WTC11 (cell line): ENCODE results near the gene NCKAP5L.

ENCODE experiments used
- ATF1 ChIP-seq: sonication (generic); formaldehyde crosslinking; IDR thresholded peaks from 2 replicates; pipeline ENCODE4 v1.8.1; 2023; ENCODE audit warnings: mild to moderate bottlenecking, moderate library complexity, missing genetic modification reagents
- ATF3 ChIP-seq: sonication (generic); formaldehyde crosslinking; conservative IDR thresholded peaks from 2 replicates; pipeline ENCODE4 v1.8.1; 2022; ENCODE audit warnings: mild to moderate bottlenecking, missing genetic modification reagents
- NR1H2 ChIP-seq: sonication (generic); formaldehyde crosslinking; IDR thresholded peaks from 2 replicates; pipeline ENCODE4 v1.9.0; 2021; ENCODE audit warnings: mild to moderate bottlenecking, moderate library complexity, missing genetic modification reagents
- SP1 ChIP-seq: sonication (generic); formaldehyde crosslinking; conservative IDR thresholded peaks from 2 replicates; pipeline ENCODE4 v1.8.1; 2022; ENCODE audit warnings: missing genetic modification reagents
- TF ChIP-seq, protein P1 (sequence below): fragments of 200-600 bp; IDR thresholded peaks from 2 replicates; pipeline ENCODE4 v1.8.0; 2022; ENCODE audit warnings: antibody characterized with exemption
- TF ChIP-seq, protein P2 (sequence below): sonication (generic); formaldehyde crosslinking; conservative IDR thresholded peaks from 2 replicates; pipeline ENCODE4 v1.8.1; 2023; ENCODE audit warnings: mild to moderate bottlenecking, low read depth, missing genetic modification reagents, moderate library complexity

- TF ChIP-seq, protein P1, sequence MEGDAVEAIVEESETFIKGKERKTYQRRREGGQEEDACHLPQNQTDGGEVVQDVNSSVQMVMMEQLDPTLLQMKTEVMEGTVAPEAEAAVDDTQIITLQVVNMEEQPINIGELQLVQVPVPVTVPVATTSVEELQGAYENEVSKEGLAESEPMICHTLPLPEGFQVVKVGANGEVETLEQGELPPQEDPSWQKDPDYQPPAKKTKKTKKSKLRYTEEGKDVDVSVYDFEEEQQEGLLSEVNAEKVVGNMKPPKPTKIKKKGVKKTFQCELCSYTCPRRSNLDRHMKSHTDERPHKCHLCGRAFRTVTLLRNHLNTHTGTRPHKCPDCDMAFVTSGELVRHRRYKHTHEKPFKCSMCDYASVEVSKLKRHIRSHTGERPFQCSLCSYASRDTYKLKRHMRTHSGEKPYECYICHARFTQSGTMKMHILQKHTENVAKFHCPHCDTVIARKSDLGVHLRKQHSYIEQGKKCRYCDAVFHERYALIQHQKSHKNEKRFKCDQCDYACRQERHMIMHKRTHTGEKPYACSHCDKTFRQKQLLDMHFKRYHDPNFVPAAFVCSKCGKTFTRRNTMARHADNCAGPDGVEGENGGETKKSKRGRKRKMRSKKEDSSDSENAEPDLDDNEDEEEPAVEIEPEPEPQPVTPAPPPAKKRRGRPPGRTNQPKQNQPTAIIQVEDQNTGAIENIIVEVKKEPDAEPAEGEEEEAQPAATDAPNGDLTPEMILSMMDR = no peak
- TF ChIP-seq SP1 (no peak), ATF3 (CRISPR knock-in tag) (no peak), NR1H2 (no peak), ATF1 (CRISPR knock-in tag) (no peak)
- TF ChIP-seq, protein P2, sequence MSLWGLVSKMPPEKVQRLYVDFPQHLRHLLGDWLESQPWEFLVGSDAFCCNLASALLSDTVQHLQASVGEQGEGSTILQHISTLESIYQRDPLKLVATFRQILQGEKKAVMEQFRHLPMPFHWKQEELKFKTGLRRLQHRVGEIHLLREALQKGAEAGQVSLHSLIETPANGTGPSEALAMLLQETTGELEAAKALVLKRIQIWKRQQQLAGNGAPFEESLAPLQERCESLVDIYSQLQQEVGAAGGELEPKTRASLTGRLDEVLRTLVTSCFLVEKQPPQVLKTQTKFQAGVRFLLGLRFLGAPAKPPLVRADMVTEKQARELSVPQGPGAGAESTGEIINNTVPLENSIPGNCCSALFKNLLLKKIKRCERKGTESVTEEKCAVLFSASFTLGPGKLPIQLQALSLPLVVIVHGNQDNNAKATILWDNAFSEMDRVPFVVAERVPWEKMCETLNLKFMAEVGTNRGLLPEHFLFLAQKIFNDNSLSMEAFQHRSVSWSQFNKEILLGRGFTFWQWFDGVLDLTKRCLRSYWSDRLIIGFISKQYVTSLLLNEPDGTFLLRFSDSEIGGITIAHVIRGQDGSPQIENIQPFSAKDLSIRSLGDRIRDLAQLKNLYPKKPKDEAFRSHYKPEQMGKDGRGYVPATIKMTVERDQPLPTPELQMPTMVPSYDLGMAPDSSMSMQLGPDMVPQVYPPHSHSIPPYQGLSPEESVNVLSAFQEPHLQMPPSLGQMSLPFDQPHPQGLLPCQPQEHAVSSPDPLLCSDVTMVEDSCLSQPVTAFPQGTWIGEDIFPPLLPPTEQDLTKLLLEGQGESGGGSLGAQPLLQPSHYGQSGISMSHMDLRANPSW (CRISPR knock-in tag) = no peak
These were observed 34.2 kb downstream of the NCKAP5L start for GRCh38 chr12:49794021-49794420.
